HG02973 (cell line): ENCODE measurements around the gene OVCH1.
"Not testable (repeated sequence)": the region's sequence is repeated elsewhere in the genome, so short reads cannot be mapped to it uniquely, and the experiment has no call there.

Source experiments
- ATAC-seq: cut with Tn5 transposase; IDR thresholded peaks from one replicate; pipeline ENCODE4 v1.9.1; 2021; ENCODE audit warnings: moderate library complexity; ENCODE audit not compliant: unreplicated experiment

The OVCH1 gene

DNA sequence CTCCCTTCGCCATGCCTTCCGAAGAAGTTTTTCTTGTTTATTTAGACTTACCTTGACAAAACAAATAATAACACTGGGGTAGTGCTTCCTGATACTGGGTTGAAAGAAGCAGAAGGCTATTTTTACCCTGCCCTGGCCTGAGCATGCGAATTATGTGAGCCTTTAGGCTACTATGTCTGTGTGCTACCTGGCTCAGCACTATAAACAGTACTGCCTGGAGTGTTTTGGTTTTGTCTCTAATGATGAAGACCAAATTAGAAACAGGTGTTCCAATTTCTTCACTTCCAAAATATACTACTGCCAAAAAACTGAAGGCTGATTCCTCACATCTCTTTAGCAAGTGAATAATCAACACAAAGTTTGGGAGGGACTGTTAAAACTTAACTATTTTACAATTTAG, 7.6 kb upstream of the OVCH1 start:
- no peak for ATAC-seq

DNA sequence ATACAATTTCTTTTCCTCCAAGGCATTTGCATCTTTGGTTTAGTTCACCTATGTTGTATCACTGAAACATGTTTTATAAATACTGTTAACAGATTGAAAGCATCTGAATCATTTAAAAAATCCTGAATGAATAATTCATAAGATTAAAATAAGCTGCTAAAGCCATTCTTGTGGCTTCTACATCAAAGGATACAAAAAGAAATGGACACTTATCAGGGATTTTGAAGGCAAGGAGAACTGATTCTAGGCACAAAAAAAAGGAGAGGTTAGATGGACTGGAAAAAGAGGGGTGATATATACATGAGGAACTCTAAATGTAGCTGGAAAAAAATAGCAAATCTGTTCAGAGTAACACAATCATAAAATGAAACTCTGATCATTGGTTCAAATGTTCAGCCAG, 5.8 kb upstream of the OVCH1 start:
- no peak for ATAC-seq

DNA sequence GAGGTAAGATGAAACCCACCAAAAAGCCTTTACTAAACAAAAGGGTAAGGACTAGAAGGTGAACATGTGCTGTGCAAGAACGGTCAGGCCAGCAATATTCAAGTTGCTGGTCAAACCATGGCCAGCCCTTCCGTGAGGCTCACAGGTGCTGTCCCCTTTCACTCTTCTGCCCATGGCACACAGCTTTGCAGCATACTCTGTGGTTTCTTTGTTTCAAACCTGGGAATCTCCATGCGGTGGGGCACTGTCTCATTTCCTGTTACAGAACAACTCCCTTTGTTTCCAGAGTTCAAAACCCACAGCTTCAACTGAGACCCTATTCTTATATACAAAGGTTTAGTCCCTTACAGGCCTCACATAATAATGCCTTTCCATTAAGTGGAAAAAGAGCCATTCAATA, 1.7 kb upstream of the OVCH1 start:
- no peak for ATAC-seq

DNA sequence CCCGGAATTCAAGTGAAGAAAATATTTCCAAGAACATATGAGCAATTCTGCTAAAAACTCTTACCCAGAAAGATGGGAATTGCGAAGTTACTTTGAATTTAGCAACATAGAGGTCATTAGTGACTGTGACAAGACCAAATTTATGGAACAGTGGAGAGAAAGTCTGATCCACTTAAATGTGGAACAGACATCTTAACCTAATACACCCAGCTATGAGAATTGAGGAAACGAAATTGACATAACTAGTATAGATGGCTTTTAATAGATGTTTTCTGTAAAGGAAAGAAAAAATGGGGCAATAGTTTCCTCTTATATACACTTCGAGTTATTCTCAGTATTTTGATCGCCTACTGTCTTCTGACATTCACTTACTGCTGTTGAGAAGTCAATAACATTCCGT, 4.6 kb downstream of the OVCH1 start:
- ATAC-seq: no peak

DNA sequence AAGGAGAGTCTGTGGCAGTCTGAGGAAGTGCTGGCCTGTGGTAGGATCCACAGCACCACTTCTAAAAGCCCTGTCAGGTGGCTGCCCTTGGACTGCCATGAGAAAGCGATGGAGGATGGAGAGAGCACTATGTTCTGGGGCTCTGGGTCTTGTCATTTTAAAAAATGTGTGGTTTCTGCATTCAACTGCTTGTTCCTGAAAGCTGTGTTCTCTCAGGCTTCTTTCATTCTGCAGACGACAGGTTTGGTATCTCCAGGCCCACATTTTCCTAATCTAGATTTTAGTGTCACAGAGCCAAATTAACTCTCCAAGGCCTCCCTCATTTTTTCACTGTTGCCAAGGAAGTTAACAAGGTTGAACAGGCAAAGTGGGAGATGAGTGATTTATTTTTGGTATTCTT, 10.5 kb downstream of the OVCH1 start:
- ATAC-seq: no peak

DNA sequence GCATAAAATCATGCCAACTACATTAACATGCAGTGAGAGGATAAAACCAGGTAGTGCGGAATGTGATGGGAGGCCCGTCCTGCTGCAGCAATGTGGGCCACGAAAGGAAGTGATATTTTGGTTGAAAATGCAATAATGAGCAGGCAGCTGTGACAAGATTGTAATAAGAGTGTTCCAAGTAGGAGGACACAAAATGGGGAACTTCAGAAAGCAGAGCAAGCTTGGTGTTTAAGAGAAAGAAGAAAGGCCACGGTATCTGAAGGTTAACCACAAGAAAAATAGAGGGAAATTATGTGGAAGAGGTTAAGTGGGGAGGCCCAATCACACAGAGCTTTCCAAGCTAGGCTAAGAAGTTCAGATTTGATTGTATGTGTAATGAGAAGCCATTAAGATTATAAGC, 34.3 kb downstream of the OVCH1 start:
- ATAC-seq: no peak

DNA sequence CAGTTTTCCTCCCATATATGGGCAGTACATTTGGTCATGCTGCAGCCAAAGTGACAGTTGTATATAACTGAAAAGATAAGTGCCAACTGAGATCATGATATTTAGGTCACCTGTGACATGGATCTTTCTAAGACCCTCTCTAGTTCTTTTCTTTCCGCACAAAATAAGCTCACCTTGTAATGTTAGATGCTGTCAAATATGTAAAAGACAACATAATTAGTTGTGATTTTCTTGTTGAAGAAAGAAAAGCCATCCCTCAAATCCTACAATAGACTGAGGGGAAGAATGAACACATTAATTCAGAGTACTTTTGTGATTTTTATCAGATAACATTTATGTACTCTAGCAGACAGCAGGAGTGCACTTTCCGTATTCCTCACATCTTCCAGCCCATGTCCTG, 37.4 kb downstream of the OVCH1 start:
- no peak for ATAC-seq

DNA sequence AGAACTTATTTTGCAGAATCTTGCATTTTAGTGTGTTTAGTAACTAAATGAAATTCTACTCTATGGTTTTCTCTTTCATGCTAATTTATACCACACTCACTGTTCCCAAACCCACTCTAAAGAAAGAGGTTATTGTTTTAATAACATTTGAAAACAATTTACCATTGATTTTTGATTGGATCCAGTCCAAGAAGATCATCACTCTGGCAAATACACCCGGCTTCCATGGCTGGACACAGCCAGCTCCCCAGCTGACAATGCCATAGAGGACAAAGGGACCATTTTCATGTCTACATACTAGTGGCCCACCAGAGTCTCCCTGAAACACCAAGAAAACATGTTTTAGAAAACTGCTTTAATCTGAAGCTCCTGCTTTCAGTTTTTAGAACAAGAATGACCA, 42.4 kb downstream of the OVCH1 start:
- ATAC-seq: no peak

DNA sequence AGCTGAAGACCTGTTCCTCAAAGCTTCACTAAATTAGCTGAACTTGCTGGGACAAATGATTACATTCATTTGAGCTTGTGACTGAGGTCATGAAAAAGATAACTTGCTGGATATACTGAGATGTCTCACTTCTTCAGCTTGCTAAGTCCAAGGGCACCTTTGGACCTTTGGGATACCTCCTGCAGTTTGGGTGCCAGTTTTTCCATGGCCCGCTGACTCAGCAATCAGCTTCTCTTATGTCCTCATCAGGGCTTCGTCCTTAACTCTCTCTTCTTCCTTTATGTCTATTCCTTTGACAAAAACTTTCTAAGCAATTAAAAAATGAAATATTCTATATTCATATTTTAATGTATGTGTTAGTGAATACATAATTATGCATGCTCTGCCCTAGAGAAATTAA, 45.6 kb downstream of the OVCH1 start:
- no peak for ATAC-seq

DNA sequence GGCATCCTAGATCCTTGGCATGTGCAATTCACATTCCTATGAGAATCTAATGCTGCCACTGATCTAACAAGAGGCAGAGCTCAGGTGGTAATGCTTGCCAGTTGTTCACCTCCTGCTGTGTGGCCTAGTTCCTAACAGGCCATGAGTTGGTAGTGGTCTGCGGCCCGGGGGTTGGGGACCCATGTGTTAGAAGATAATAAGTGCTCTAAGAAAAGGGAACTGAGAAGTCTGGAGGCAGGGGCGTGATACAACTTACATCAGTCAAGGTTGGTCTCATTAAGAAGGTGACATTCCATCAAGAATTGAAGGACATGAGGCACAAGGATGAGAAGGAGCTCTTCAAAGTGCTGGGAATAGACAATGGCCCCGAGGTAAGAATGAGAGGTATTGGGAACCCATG, 49.3 kb downstream of the OVCH1 start:
- ATAC-seq: no peak

DNA sequence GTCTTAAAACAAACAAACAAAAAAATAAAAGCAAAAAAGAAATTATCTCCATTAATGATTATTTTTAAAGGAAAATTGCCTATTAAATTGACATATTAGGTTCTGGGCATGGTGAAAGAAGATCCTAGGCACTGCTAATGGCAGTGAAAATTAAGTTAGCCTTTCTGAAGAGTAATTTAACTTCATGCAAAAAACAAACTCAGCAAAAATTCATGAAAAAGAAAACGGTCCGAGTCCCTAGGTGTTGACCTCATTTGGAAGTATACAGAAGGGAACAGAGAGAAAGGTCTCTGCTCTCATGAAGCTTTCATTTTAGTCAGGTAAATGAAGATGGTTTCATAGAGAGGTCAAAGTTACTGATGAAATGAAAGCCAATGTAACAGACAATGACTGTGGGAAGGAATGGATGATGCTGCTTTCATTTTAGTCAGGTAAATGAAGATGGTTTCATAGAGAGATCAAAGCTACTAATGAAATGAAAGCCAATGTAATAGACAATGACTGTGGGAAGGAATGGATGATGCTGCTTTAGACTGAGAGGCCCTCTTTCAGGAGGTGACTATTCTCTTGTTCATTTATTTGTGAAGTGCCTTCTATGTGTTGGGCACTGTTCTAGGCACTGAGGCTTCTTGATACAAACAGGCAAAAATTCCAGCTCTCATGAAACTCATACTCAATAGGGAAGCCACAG, 50.1 kb downstream of the OVCH1 start:
- ATAC-seq: no peak

DNA sequence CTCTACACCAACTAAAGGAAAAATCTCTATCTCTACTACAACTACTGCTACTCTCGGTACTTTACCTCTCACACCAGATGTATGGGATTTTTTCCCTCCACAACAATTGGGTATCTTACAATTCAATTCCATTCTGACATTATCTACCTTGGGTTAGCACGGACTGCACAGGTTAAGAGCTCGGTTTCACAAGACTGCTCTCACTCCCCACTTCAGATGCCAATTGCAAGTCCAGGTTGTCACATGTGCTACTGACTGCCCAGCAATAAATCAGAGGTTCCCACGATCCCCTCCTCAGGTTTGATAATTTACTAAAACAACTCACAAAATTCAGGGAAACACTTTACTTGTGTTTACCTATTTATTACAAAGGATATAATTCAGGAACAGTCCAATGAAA, 58.0 kb downstream of the OVCH1 start:
- no peak for ATAC-seq

DNA sequence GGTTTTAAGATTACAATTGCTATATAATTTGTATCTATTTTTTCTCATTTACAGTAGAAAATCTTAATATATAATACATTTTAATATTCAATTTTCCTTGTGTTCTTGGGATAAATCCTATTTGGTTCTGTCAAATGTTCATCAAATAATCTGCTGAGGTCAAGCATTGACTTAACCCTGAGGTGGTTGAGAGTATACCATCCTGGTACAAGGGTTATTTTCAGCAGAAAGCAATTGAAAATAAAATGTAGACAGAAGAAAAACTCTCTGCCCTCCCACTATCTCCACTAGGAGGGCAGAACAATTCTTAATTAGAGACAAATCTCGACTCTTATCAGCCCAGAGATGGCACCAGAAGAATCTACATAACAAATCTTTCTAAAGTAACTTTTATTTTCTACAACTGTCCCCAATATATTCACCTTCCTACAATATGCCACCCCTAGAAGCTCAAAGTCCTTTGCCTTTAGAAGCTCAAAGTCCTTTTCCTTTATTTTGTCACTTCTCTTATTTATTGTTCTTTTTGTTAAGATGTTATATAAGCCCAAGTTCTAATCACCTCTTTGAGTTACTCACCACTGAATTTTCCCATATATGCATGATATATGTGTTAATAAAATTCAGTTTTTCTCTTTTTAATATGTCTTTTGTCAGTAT, 58.6 kb downstream of the OVCH1 start:
- no peak for ATAC-seq

DNA sequence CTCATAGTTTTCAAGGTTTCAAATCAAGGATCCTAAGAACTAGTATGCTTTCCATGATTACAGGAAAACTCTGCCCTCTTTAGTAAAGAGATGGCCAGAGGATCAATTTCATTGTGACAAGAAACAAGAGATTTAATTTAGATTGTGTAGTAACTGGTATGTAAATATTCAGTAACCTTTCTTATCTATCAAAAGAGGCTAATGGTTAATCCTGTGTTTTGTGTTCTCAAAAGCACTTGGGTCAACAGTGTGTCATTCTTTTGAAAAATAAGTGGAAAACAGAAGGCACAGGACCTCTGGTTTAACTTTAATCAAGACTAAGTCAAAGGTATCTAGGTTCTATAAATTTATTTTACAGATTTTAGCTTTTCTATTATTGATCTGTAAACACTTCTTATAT, 59.9 kb downstream of the OVCH1 start:
- ATAC-seq: no peak

DNA sequence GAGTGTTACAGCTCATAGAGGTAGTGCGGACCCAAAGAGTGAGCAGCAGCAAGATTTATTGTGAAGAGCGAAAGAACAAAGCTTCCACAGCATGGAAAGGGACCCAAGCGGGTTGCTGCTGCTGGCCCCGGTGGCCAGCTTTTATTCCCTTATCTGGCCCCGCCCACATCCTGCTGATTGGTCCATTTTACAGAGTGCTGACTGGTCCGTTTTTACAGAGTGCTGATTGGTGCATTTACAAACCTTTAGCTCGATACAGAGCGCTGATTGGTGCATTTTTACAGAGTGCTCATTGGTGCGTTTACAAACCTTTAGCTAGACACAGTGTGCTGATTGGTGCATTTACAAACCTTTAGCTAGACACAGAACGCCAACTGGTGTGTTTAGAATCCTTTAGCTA, 60.7 kb downstream of the OVCH1 start:
- not testable (repeated sequence) for ATAC-seq

DNA sequence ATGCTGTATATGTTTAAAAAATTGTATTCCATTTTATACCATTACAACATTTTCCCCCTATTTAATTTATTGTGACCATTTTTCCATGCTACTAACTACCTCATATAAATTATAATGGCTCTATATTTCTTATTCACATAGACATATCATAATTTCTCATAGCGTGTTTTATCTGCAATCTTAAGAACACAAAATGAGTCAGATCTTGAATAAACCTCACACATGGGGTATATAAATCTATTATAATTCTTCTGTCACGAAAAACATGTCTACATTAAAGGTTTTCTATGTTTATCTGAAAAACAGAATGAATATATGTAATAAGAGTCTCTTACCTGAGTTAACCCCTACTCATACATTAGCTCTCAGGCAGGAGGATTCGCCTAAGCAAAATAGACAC, 66.0 kb downstream of the OVCH1 start:
- ATAC-seq: no peak

DNA sequence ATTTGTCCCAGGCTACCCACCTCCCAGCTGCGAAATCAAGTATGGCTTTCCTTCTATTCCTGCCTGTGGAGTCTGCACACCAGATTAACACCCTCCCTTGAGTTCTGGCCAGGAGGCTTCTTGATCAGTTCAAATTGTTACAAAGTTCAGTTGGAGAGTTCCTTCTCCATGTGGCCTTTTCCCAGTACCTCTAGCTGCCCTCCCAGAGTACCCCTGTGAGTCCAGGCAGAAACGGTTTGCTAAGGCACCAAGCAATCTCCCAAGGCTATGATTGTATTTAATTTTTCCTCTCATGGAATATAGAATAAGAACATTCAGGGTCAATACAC, 66.8 kb downstream of the OVCH1 start:
- no peak for ATAC-seq

DNA sequence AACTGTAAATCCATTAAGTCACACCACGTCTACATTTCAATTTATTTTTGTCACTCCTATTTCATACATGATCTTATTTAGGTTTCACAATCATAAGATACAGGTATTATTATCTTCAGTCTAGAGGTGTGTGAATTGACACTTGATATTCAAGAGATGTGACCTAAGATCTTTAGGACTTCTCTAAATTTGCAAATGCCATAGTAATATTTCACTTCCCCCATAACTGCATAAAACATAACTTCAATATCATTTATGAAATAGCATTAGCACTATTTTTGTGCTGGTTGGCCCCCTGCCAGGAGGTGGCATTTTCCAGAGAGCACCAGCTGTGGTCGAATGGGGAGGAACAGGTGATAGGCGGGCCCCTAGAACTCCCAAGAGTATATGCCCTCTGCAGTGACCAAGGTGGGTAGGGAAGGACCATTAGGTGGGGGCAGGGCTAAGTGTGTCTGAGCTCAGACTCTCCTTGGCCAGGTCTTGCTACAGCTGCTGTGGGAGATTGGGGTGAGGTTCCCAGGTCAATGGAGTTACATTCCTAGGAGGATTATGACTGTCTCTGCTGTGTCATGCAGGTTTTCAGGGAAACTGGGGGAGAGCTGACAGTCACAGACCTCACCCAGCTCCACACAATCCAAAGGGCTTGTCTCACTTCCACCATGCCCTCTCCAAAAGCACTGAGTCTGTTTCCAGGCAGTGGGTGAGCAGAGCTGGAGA, 67.3 kb downstream of the OVCH1 start:
- no peak for ATAC-seq

DNA sequence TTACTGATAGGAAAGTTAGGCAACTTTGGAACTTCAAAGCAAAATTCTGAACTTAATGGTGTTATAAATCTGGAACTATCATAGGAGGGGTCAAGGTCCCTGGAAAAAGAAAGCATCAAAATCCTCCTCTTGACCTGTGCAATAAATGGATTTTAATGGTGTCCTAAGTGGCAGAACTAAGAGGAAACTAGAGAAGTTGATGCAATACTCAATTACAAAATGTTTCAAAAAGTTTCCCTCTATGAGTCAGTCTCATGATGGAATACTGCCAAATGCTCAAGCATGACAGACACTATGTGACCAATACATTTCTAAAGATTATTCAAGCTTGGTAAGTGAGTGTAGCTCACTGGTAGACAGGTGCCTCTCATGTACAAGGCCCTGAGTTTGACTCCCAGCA, 68.9 kb downstream of the OVCH1 start:
- peak; percentile 71 for ATAC-seq

DNA sequence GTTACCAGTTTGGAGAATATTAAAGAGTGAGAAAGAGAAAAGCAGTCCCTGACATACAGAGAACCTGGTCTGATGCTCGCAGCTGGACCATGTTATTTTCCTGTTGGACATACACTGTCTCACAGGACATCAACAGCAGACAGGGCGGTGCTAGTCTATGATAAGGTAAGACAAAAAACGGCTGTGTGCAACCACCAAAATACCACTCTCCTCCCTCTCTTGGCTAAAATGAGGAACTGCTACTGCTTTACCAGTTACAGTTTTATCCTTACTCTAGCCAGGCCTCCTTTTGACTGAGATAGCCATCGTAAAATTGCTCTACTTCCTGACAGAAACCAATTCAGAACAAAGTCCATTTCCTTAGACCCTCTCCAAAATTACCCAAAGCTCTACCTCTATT, 69.5 kb downstream of the OVCH1 start:
- ATAC-seq: peak; percentile 98

DNA sequence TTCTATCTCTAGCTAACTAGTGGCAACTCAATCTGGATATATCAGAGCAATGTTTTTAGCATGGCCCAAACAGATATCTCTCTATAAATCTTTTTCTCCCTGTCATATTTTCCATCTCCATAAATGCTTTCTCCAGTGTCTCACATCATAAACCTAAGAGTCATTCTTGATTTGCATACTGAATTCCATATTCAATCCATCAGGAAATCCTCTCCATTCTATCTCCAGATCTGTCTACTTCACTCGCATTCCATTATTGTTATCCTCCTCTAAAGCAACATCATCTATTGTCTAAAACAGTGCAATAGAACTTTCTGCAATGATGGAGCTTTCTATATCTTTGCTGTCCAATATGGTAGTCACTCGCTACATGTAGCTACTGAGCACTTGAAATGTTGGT, 71.0 kb downstream of the OVCH1 start:
- no peak for ATAC-seq

DNA sequence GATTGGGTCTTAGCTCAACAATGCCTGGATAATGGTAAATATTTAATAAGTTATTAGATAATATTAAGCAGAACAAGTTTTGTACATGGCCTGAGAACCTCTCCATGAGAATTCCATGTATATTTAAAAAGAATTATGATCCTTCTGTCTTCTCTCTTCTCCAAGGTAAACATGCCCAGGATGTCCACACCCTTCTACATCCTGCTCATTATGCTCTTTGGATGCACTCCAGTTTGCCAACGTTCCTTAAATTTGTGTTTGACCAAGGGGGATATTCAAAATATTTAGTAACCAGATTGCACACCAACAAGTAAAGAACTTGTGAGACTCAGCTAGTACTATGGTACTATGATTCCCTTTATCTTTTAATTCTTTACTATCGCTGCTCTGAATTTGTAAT, 71.8 kb downstream of the OVCH1 start:
- no peak for ATAC-seq

DNA sequence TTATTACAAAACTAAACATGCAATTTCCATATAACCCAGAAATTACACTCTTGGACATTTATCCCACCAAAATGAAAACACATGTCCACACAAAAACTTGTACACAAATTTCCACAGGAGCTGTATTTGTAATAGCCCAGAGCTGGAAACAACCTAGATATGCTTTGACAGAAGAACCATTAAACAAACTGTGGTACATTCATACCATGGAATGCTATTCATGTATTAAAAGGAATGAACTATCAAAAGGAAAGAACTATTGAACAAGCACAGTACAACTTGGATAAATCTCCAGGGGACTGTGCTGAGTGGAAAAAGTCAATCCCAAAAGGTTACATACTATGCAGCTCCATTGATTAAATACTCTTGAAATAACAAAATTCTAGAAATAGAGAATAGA, 80.7 kb downstream of the OVCH1 start:
- no peak for ATAC-seq
